Trophoblast cell (in vitro differentiated cells and primary cell): Measurements from ENCODE around the gene MEIS3.
"Not testable (repeated sequence)": the region's sequence is repeated elsewhere in the genome, so short reads cannot be mapped to it uniquely, and the experiment has no call there.

Experiments
- DNase-seq, 2 donors: peaks; one replicate each; pipeline ENCODE4 v3.0.0-alpha.2; 2016
- H2AFZ ChIP-seq: 2 replicates; pipeline ENCODE4 v1.6.1; 2013; ENCODE audit warnings: low read length, moderate library complexity, mild to moderate bottlenecking; ENCODE audit not compliant: insufficient read depth, poor library complexity
- H2AK5ac ChIP-seq: 2 replicates; pipeline ENCODE4 v1.6.1; 2013; ENCODE audit warnings: mild to moderate bottlenecking, low read length
- H2BK120ac ChIP-seq: 2 replicates; pipeline ENCODE4 v1.6.1; 2013; ENCODE audit warnings: low read length, mild to moderate bottlenecking, moderate library complexity; ENCODE audit not compliant: insufficient read depth, poor library complexity
- H2BK12ac ChIP-seq: 2 replicates; pipeline ENCODE4 v1.6.1; 2013; ENCODE audit warnings: mild to moderate bottlenecking, low read length, moderate library complexity
- H2BK5ac ChIP-seq: 2 replicates; pipeline ENCODE4 v1.6.1; 2013; ENCODE audit warnings: low read length, low read depth, moderate library complexity, mild to moderate bottlenecking; ENCODE audit not compliant: poor library complexity
- H3K14ac ChIP-seq: 2 replicates; pipeline ENCODE4 v1.6.1; 2013; ENCODE audit warnings: mild to moderate bottlenecking, low read length
- H3K18ac ChIP-seq: 2 replicates; pipeline ENCODE4 v1.6.1; 2013; ENCODE audit warnings: mild to moderate bottlenecking, low read length
- H3K23ac ChIP-seq: 2 replicates; pipeline ENCODE4 v1.6.1; 2013; ENCODE audit warnings: low read length
- H3K27ac ChIP-seq: 2 replicates; pipeline ENCODE4 v1.5.1; 2013; ENCODE audit warnings: low read depth, mild to moderate bottlenecking, inconsistent platforms, low read length, moderate library complexity
- H3K27me3 ChIP-seq: 2 replicates; pipeline ENCODE4 v1.6.1; 2013; ENCODE audit warnings: inconsistent platforms, mild to moderate bottlenecking, low read length, moderate library complexity; ENCODE audit not compliant: insufficient read depth
- H3K36me3 ChIP-seq, 2 experiments: 1 replicate in 1 of 2; 2 replicates in 1 of 2; pipeline ENCODE4 v1.6.1; 2013; ENCODE audit warnings: low read length in 2 of 2, mild to moderate bottlenecking in 2 of 2, moderate library complexity in 1 of 2; ENCODE audit not compliant: insufficient read depth in 2 of 2, control insufficient read depth in 1 of 2
- H3K4ac ChIP-seq: 2 replicates; pipeline ENCODE4 v1.6.1; 2013; ENCODE audit warnings: low read depth, mild to moderate bottlenecking, low read length, moderate library complexity
- H3K4me1 ChIP-seq, 2 experiments: 1 replicate in 1 of 2; 2 replicates in 1 of 2; pipeline ENCODE4 v1.6.1; 2013; ENCODE audit warnings: low read length in 2 of 2, mild to moderate bottlenecking in 2 of 2, moderate library complexity in 1 of 2; ENCODE audit not compliant: insufficient read depth in 2 of 2, control insufficient read depth in 1 of 2
- H3K4me2 ChIP-seq: 2 replicates; pipeline ENCODE4 v1.6.1; 2013; ENCODE audit warnings: inconsistent platforms, mild to moderate bottlenecking, low read length, moderate library complexity
- H3K4me3 ChIP-seq: 2 replicates; pipeline ENCODE4 v1.5.1; 2013; ENCODE audit warnings: mild to moderate bottlenecking, low read depth, low read length, inconsistent platforms
- H3K79me1 ChIP-seq: one replicate; pipeline ENCODE4 v1.6.1; 2013; ENCODE audit warnings: low read length
- H3K79me2 ChIP-seq: 2 replicates; pipeline ENCODE4 v1.6.1; 2013; ENCODE audit warnings: low read length, mild to moderate bottlenecking; ENCODE audit not compliant: control insufficient read depth, insufficient read depth, poor library complexity
- H3K9ac ChIP-seq: 2 replicates; pipeline ENCODE4 v1.6.1; 2013; ENCODE audit warnings: mild to moderate bottlenecking, low read length
- H3K9me3 ChIP-seq: 2 replicates; pipeline ENCODE4 v1.6.1; 2013; ENCODE audit warnings: low read depth, mild to moderate bottlenecking, control low read depth, inconsistent platforms, low read length; ENCODE audit not compliant: insufficient read depth
- H4K12ac ChIP-seq: 2 replicates; pipeline ENCODE4 v1.6.1; 2013; ENCODE audit warnings: low read depth, mild to moderate bottlenecking, low read length, moderate library complexity
- H4K8ac ChIP-seq: 2 replicates; pipeline ENCODE4 v1.6.1; 2013; ENCODE audit warnings: low read depth, mild to moderate bottlenecking, low read length, moderate library complexity
- H4K91ac ChIP-seq: one replicate; pipeline ENCODE4 v1.6.1; 2013; ENCODE audit warnings: low read depth, mild to moderate bottlenecking, low read length, moderate library complexity
- WGBS: extraction: QIAGEN DNeasy Blood & Tissue Kit; methylation state at CpG from one replicate; pipeline ENCODE4 v1.1.7; 2013; ENCODE audit warnings: missing lambda C conversion rate; ENCODE audit not compliant: insufficient read length, insufficient coverage; ENCODE audit errors: extremely low coverage; 5-methylcytosine and 5-hydroxymethylcytosine counted together

MEIS3 gene

DNA sequence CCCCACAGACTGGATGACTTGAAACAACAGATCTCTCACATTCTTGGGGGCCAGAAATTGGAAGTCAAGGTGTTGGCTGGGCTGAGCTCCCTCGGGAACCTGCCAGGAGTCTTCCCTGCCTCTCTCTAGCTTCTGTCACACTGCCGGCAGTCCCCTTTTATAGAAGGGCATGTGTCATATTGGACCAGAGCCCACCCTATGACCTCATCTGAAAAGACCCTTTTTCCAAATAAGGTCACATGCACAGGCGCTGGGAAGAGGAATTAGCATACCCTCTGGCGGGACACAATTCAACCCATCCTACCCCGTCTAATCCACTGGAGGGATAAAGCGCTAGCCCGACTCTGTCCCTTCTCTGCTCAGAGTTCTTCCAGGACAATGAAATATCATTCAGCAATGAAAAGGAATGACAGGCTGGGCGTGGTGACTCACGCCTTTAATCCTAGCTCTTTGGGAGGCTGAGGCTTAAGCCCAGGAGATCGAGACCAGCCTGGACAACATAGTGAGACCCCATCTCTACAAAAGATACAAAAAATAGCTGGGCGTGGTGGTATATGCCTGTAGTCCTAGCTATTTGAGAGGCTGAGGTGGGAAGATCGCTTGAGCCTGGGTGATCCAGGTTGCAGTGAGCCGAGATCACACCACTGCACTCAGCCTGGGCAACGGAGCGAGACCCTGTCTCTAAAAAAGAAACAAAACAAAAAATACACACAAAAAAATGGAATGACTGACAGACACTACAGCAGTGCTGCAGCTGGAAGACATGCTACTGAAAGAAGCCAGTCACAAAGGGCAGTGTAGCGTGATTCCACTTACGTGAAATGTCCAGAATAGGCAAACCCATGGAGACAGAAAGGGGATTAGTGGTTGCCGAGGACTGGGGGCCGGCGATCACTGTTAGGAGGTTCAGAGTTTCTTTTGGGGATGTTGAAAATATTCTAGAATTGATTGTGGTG lies 28.5 kb downstream of the MEIS3 start:
- Histone ChIP-seq H3K27me3 (no peaks in the 10 kb centered on the region), H2BK12ac (no peak overlapping the region), H3K9me3 (peaks cover 2% of the 10 kb centered on the region), H3K9ac (no peak overlapping the region), H2BK5ac (no peak overlapping the region), H3K4me2 (no peak overlapping the region), H4K8ac (no peak overlapping the region), H3K4me3 (no peak overlapping the region), H4K91ac (no peak overlapping the region), H2AFZ (no peak overlapping the region), H3K14ac (no peak overlapping the region), H2BK120ac (no peak overlapping the region), H3K4ac (no peak overlapping the region), H3K27ac (no peak overlapping the region), H4K12ac (no peak overlapping the region), H3K4me1 (no peaks in the 10 kb centered on the region), H3K79me2 (no peaks in the 10 kb centered on the region), H3K36me3 (no peaks in the 10 kb centered on the region), H3K23ac (no peak overlapping the region), H3K79me1 (no peaks in the 10 kb centered on the region), H2AK5ac (no peak overlapping the region), H3K18ac (no peak overlapping the region)
- no CpG with 5 or more reads among the region's 20 CpGs for WGBS
- no peak for DNase-seq

DNA sequence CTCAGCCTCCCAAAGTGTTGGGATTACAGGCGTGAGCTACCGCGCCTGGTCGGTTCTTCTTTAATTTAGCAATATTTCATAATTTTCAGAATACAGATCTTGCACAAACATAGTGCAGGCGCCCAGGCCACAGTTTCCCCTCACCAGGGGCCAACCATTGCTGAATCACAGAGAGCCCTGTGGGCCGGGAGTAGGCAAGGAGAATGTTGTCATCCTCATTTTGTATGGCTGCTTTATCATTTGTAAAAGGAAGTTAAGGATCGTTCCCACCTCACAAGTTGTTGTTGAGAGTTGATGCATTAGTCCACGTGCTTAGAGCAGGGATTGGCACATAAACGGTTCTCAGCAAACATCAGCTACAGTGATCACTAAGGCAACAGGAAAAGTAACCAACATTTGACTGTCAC lies 30.2 kb downstream of the MEIS3 start:
- no peaks in the 10 kb centered on the region for H3K79me2 ChIP-seq
- no peak overlapping the region for H2AK5ac ChIP-seq
- H2BK12ac ChIP-seq: no peak overlapping the region
- H3K18ac ChIP-seq: no peak overlapping the region
- H2BK120ac ChIP-seq: no peak overlapping the region
- H3K4ac ChIP-seq: no peak overlapping the region
- no peaks in the 10 kb centered on the region for H3K36me3 ChIP-seq
- peaks cover 2% of the 10 kb centered on the region for H3K9me3 ChIP-seq
- H4K8ac ChIP-seq: no peak overlapping the region
- no peak overlapping the region for H3K14ac ChIP-seq
- no peak overlapping the region for H4K12ac ChIP-seq
- DNase-seq: peak; percentile 21 to 40
- no peak overlapping the region for H3K4me2 ChIP-seq
- no peak overlapping the region for H3K27ac ChIP-seq
- no CpG with 5 or more reads among the region's 9 CpGs for WGBS
- H3K4me3 ChIP-seq: no peak overlapping the region
- no peak overlapping the region for H2AFZ ChIP-seq
- H3K27me3 ChIP-seq: no peaks in the 10 kb centered on the region
- H3K9ac ChIP-seq: no peak overlapping the region
- H3K23ac ChIP-seq: no peak overlapping the region
- H4K91ac ChIP-seq: no peak overlapping the region
- H3K4me1 ChIP-seq: no peaks in the 10 kb centered on the region
- no peak overlapping the region for H2BK5ac ChIP-seq
- no peaks in the 10 kb centered on the region for H3K79me1 ChIP-seq

- no CpG with 5 or more reads among the region's 5 CpGs for WGBS
These were observed 30.6 kb downstream of the MEIS3 start for GRCh38 chr19:47388721-47389120.

GRCh38 chr19:47387623-47388022 lies 31.7 kb downstream of the MEIS3 start:
- not testable (repeated sequence) for H3K18ac ChIP-seq, H3K36me3 ChIP-seq, H2BK12ac ChIP-seq, H3K23ac ChIP-seq, H3K27ac ChIP-seq, H4K12ac ChIP-seq, H3K4me2 ChIP-seq, H3K4me1 ChIP-seq, H3K9me3 ChIP-seq, H3K9ac ChIP-seq, H2AK5ac ChIP-seq, H3K27me3 ChIP-seq, H3K79me1 ChIP-seq, H2AFZ ChIP-seq, DNase-seq, H3K4me3 ChIP-seq, H2BK5ac ChIP-seq, H4K91ac ChIP-seq, H3K4ac ChIP-seq, H4K8ac ChIP-seq, H3K14ac ChIP-seq, H2BK120ac ChIP-seq, H3K79me2 ChIP-seq
- WGBS: no CpG with 5 or more reads among the region's 3 CpGs

More at GRCh38 chr19:47388721-47389120, 30.6 kb downstream of the MEIS3 start:
- not testable (repeated sequence) for H3K9me3 ChIP-seq, H2BK120ac ChIP-seq, H3K18ac ChIP-seq, H2AFZ ChIP-seq, H2BK5ac ChIP-seq, H2BK12ac ChIP-seq, H4K91ac ChIP-seq, H3K4me2 ChIP-seq, H3K14ac ChIP-seq, H3K27ac ChIP-seq, H4K12ac ChIP-seq, DNase-seq, H4K8ac ChIP-seq, H3K4me1 ChIP-seq, H3K9ac ChIP-seq, H3K79me1 ChIP-seq, H3K23ac ChIP-seq, H3K27me3 ChIP-seq, H3K4ac ChIP-seq, H3K36me3 ChIP-seq, H2AK5ac ChIP-seq, H3K79me2 ChIP-seq, H3K4me3 ChIP-seq
